Stimulated activated CD8-positive, alpha-beta memory T cell treated with anti-CD3 and anti-CD28 coated beads, Interleukin-4, amount 100 ng/mL, for 24 hours (primary cell): Measurements from ENCODE around the gene NPLOC4.
"Not testable (repeated sequence)": the region's sequence is repeated elsewhere in the genome, so short reads cannot be mapped to it uniquely, and the experiment has no call there.

ENCODE experiments used
- DNase-seq: peaks from one replicate; pipeline ENCODE4 v3.0.0-alpha.2; 2020; ENCODE audit warnings: low read depth

NPLOC4 gene

GRCh38 chr17:81533339-81534141 is 103.4 kb downstream of the NPLOC4 start:
- no peak for DNase-seq

- no peak for DNase-seq
Measured at GRCh38 chr17:81532490-81533287, 104.2 kb downstream of the NPLOC4 start.

- DNase-seq, result not testable (repeated sequence)
Measured at GRCh38 chr17:81531998-81532404, 104.9 kb downstream of the NPLOC4 start.

- not testable (repeated sequence) for DNase-seq
Measured at GRCh38 chr17:81531013-81531412, 105.9 kb downstream of the NPLOC4 start.

- no peak for DNase-seq
Measured at GRCh38 chr17:81529437-81529803, 107.5 kb downstream of the NPLOC4 start.

GRCh38 chr17:81528651-81529436 is 108.1 kb downstream of the NPLOC4 start:
- no peak for DNase-seq

GRCh38 chr17:81528384-81528650 is 108.6 kb downstream of the NPLOC4 start:
- no peak for DNase-seq

GRCh38 chr17:81527591-81528383 is 109.1 kb downstream of the NPLOC4 start, which contains the start of gene FSCN2:
Gene FSCN2, plus strand, starts transcription at chr17:81528377. Its CDS starts 155 bp downstream, at chr17:81528532.
- DNase-seq, result no peak

- DNase-seq, result no peak
Measured at GRCh38 chr17:81526662-81527571, 110.0 kb downstream of the NPLOC4 start.

- no peak for DNase-seq
Measured at GRCh38 chr17:81524865-81525159, 112.1 kb downstream of the NPLOC4 start.

- no peak for DNase-seq
Measured at GRCh38 chr17:81524039-81524864, 112.7 kb downstream of the NPLOC4 start.

GRCh38 chr17:81523402-81524038 is 113.4 kb downstream of the NPLOC4 start:
- no peak for DNase-seq

GRCh38 chr17:81522491-81523401 is 114.2 kb downstream of the NPLOC4 start:
- DNase-seq, result no peak

- DNase-seq, result no peak
Measured at GRCh38 chr17:81520021-81520901, 116.7 kb downstream of the NPLOC4 start.

- DNase-seq, result peak; percentile 51
Measured at GRCh38 chr17:81519284-81520020, 117.5 kb downstream of the NPLOC4 start.

- no peak for DNase-seq
Measured at GRCh38 chr17:81518785-81519283, 118.1 kb downstream of the NPLOC4 start.
